Ectodermal cell (in vitro differentiated cells): ENCODE measurements around the gene ANKRD11.

Experiments
- H3K27ac ChIP-seq: 2 replicates; pipeline ENCODE4 v1.7.0; 2013; ENCODE audit warnings: mild to moderate bottlenecking, low read depth, low read length; ENCODE audit not compliant: insufficient read depth, poor library complexity, severe bottlenecking
- H3K27me3 ChIP-seq: 2 replicates; pipeline ENCODE4 v1.7.0; 2013; ENCODE audit warnings: mild to moderate bottlenecking, low read length; ENCODE audit not compliant: insufficient read depth, control insufficient read depth, poor library complexity, severe bottlenecking
- H3K36me3 ChIP-seq: one replicate; pipeline ENCODE4 v1.7.0; 2013; ENCODE audit warnings: low read length; ENCODE audit not compliant: control insufficient read depth, insufficient read depth
- H3K4me1 ChIP-seq: one replicate; pipeline ENCODE4 v1.7.0; 2013; ENCODE audit warnings: low read length; ENCODE audit not compliant: control insufficient read depth, insufficient read depth
- H3K4me3 ChIP-seq: 2 replicates; pipeline ENCODE4 v1.7.0; 2013; ENCODE audit warnings: low read depth, low read length, control low read depth; ENCODE audit not compliant: insufficient read depth
- H3K9me3 ChIP-seq: 2 replicates; pipeline ENCODE4 v1.7.0; 2013; ENCODE audit warnings: mild to moderate bottlenecking, low read length, moderate library complexity; ENCODE audit not compliant: control insufficient read depth
- WGBS, 2 experiments: methylation state at CpG; one replicate each; pipeline ENCODE4 v1.1.7; 2013; ENCODE audit warnings: missing lambda C conversion rate in 2 of 2; 5-methylcytosine and 5-hydroxymethylcytosine counted together

Gene ANKRD11

DNA sequence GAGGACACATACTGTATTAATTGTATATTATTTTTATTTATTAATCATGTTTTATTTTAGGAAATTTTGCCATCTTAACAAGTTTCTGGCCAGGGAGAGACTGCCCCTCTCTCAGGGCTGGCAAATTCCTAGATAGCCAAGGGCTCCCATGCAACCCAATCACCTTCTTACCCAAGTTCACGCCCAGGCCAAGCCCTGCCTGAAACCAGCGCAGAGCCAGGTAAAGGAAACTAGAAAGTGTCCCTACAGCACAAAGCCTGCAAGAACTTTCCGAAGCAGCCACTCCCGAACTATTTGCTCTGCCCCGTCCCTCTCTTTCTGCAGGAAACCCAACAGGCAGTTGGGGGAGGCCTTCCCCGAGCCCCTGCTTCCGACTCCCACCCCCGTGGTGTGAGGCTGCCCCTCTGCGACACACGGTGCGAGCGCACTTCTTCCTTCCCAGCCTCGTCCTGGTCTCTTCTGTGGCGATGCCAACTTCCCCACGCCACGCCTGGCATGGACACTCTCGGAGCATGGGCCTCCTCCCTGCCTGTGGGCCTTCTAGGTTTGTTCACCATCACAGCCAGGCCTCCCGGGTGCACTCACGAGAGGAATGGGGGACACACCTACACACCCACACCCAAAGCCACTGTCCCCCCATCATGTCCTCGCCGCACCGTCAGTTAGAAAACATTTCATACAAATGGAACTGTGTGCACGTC, 172.5 kb downstream of the ANKRD11 start:
- H3K36me3 ChIP-seq, result peaks cover 3% of the 10 kb centered on the region
- H3K4me3 ChIP-seq, result no peak overlapping the region
- no peaks in the 10 kb centered on the region for H3K9me3 ChIP-seq
- peaks cover 23% of the 10 kb centered on the region for H3K4me1 ChIP-seq
- no peaks in the 10 kb centered on the region for H3K27me3 ChIP-seq
- 92 to 95% methylated on average over 23 of the region's 23 CpGs for WGBS, 2 experiments
- H3K27ac ChIP-seq, result no peak overlapping the region

DNA sequence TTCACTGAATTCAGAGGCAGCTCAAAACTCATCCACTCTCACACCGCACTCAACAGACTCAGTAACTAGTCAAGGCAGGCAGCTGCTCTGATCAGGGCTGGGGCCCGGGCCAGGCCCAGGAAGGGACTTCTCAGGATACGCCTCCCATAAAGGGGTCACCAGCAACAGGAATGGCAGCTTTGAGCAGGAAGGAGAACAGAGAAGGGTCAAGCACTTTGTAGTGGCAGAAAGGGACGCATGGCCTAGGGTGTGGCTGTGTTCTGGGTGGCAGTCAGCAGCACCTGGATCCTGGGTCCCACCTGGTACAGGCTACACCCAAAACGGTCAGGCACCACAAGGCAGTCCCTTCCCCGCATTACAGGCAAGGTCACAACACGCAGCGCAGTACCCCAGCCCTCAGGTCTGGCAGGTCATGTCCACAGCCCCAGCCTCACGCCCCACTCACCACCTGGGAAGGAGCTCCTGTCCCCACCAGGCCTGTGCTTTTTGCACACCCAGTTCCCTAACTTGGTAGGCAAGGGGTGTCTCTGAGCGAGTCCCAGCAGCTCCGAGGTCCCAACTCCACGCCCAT, 173.2 kb downstream of the ANKRD11 start:
- 94 to 96% methylated on average over 12 of the region's 12 CpGs for WGBS, 2 experiments
- H3K36me3 ChIP-seq, result peaks cover 3% of the 10 kb centered on the region
- no peak overlapping the region for H3K27ac ChIP-seq
- H3K4me1 ChIP-seq, result peaks cover 17% of the 10 kb centered on the region
- no peak overlapping the region for H3K4me3 ChIP-seq
- no peaks in the 10 kb centered on the region for H3K27me3 ChIP-seq
- no peaks in the 10 kb centered on the region for H3K9me3 ChIP-seq

DNA sequence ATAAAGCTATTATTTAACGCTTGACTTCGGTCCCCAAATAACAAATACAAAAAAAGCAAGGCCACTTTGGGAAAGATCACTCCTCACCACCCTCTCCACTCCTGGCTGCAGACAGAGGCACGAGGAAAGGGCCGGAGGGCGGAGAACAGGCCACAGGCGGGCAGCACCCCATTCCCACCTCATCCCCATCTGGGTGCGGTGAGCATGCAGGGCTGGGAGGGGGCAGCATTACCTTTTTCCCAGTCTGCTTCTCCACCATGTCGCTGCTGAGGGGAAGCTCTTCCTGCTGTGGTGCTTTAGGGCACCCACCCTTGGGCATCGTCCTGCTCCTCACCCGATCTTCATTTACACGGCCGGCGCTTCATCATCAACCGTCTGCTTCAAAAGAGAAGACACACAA, 173.7 kb downstream of the ANKRD11 start:
- no peaks in the 10 kb centered on the region for H3K9me3 ChIP-seq
- WGBS, 2 experiments, result 92 to 93% methylated on average over 14 of the region's 14 CpGs
- H3K4me1 ChIP-seq, result peaks cover 13% of the 10 kb centered on the region
- H3K27ac ChIP-seq, result no peak overlapping the region
- no peaks in the 10 kb centered on the region for H3K27me3 ChIP-seq
- H3K4me3 ChIP-seq, result no peak overlapping the region
- peaks cover 3% of the 10 kb centered on the region for H3K36me3 ChIP-seq

DNA sequence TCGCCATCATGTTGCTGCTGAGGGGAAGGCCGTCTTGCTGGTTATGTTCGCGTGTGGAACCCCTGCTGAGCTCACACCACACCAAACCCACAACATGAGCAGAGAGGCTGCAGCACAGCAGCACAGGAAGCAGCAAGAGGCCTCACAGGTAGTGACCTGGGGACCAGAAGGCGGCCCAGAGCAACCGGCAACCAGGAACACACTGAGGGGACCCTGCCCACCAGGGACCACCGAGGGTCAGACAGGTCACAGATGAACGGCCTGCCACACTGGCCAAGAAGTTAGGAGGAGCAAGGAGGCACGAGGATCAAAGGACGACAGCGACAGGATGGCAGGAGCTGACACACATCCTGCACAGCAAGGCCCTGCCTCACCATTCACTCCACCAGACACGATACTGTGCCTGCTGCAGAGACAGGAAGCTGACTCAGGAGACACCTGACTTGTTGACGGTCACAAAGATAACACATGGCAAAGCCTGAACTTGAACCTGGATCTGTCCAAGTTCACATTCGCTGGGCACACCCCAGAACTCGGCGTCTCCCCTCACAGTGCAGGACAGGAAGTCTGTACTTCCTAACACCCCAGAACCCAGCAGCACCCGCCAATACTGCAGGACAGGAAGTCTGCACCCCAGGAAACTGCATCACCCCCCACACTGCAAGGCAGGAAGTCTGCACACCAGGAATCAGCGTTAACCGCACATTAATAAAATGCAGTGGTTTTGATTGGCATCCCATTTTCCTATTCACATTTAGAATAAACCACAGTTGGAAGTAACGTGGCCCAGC, 174.4 kb downstream of the ANKRD11 start:
- Histone ChIP-seq H3K4me1 (peaks cover 8% of the 10 kb centered on the region), H3K36me3 (peaks cover 7% of the 10 kb centered on the region), H3K9me3 (no peaks in the 10 kb centered on the region), H3K4me3 (no peak overlapping the region), H3K27me3 (no peaks in the 10 kb centered on the region), H3K27ac (no peak overlapping the region)
- 94% methylated on average over 20 of the region's 20 CpGs for WGBS, 2 experiments

DNA sequence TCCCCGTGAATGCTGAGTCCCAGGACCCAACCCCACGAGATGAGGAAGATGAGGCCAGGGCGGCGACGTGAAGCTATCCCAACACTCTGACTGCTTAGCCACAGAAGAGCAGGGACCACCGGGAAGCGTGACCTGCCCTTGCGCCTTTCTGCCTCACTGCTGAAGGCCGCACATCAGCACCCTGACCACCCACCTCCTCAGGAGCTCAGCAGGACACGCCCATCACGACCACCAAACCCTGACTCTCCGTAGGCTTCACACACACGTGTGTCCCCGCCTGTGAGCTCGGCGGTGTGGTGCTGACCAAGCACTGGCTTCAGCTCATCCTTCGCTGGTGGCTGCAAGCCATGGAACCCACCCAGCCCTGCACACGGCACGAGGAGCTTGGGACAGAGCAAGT, 175.1 kb downstream of the ANKRD11 start:
- Histone ChIP-seq H3K36me3 (peaks cover 7% of the 10 kb centered on the region), H3K9me3 (no peaks in the 10 kb centered on the region), H3K27me3 (no peaks in the 10 kb centered on the region), H3K4me1 (peaks cover under 1% of the 10 kb centered on the region), H3K27ac (no peak overlapping the region), H3K4me3 (no peak overlapping the region)
- 94 to 95% methylated on average over 19 of the region's 19 CpGs for WGBS, 2 experiments

DNA sequence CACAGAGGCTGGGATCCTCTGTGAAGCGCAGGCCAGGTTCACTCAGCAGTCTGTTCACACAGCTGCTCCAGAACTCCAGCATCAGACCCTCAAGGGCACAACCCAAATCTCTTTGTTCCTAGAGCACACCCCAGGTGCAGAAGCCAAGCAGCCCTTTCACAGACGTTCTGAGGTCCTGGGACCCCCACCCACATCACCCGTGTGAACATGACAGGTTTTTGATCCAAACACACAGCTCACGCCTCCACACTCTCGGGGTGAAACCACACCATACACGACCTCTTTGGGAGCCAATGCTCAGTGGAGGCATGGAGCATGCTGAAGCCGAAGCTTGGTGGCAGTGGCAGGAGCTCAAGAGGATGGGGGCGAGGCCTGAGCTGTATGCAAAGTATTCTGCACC, 175.5 kb downstream of the ANKRD11 start:
- Histone ChIP-seq H3K36me3 (peaks cover 7% of the 10 kb centered on the region), H3K9me3 (no peaks in the 10 kb centered on the region)
- WGBS, 2 experiments, result 93% methylated on average over 8 of the region's 8 CpGs

DNA sequence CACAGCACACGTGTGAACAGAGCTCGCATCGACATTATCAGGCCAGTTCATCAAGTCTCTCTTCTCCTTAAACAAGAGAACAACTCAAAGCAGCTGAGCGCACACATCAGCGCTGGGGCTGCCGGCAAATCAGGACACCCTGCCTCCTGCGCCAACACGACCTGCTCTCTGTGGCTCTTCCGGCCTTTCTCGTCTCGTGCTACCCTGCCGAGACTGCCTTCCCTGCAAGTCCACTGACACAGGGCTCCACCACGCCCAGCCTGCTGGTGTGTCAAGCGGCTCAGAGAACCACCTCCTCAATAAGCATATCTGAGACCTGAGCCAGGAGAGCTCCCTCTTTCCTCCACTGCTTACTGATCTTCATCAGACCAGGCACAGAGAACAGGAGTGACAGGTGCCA, 176.0 kb downstream of the ANKRD11 start:
- Histone ChIP-seq H3K4me3 (no peak overlapping the region), H3K27ac (no peak overlapping the region), H3K36me3 (peaks cover 7% of the 10 kb centered on the region), H3K4me1 (no peaks in the 10 kb centered on the region), H3K27me3 (no peaks in the 10 kb centered on the region), H3K9me3 (no peaks in the 10 kb centered on the region)
- WGBS, 2 experiments, result 86 to 87% methylated on average over 14 of the region's 14 CpGs

More for the DNA sequence above, 175.5 kb downstream of the ANKRD11 start:
- Histone ChIP-seq H3K27me3 (no peaks in the 10 kb centered on the region), H3K27ac (no peak overlapping the region), H3K4me1 (no peaks in the 10 kb centered on the region), H3K4me3 (no peak overlapping the region)

DNA sequence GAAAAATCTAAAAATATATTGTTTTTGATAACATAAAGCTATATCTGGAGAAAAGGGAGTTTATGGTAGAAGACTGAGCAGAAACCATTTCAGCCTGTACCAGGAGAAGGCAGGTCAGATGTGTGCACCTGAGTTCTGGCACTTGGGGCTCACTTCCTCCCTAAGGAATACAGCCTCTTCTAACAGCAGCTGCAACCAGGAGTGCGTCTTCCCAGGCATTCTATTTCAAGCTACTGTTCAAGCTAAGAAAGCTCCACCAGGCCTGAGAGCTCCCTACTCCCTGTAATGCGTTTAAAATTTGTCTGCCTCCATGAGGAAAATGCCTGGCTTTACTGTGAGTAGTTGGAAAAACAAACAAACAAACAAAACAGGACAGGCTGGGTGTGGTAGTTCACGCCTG, 176.8 kb downstream of the ANKRD11 start:
- 88 to 97% methylated on average over 3 of the region's 3 CpGs for WGBS, 2 experiments
- peaks cover 7% of the 10 kb centered on the region for H3K36me3 ChIP-seq
- H3K27ac ChIP-seq, result no peak overlapping the region
- no peaks in the 10 kb centered on the region for H3K27me3 ChIP-seq
- no peak overlapping the region for H3K4me3 ChIP-seq
- no peaks in the 10 kb centered on the region for H3K9me3 ChIP-seq
- no peaks in the 10 kb centered on the region for H3K4me1 ChIP-seq

DNA sequence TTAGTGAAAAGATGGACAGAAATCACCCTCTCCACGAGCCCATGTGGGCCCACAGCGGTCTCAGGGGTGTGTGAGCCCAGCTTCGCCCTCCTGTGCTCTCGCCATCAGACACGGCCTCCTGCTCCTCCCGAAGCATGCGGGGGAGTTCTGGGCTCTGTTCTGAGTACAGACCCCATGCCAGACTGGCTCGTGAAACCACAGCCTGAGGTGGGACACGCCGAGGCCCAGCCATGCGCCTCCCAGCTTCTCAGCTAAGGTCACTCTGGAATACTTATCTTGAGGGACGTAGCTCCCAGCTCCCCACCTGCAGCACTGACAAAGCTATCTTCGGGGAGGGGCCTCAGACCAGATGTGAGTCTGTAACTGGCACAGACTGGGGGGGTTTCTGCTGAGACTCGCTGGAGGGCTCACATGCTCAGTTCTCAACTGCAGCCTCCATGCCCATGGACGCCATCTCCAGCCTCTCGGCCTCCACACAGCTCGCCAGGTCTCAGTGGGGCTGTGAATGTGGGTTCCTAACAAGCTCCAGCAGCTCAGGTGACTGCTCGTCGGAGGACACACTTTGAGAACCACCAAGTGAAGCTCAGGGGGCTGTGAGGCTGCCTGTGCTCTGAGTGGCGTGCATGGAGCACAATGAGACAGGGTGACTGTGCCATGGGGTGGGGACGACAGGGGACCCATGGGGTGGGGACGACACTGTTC, 177.6 kb downstream of the ANKRD11 start:
- no peak overlapping the region for H3K27ac ChIP-seq
- H3K4me1 ChIP-seq, result no peaks in the 10 kb centered on the region
- no peaks in the 10 kb centered on the region for H3K9me3 ChIP-seq
- no peak overlapping the region for H3K4me3 ChIP-seq
- WGBS, 2 experiments, result 96% methylated on average over 22 of the region's 22 CpGs
- peaks cover 7% of the 10 kb centered on the region for H3K36me3 ChIP-seq
- H3K27me3 ChIP-seq, result no peaks in the 10 kb centered on the region

DNA sequence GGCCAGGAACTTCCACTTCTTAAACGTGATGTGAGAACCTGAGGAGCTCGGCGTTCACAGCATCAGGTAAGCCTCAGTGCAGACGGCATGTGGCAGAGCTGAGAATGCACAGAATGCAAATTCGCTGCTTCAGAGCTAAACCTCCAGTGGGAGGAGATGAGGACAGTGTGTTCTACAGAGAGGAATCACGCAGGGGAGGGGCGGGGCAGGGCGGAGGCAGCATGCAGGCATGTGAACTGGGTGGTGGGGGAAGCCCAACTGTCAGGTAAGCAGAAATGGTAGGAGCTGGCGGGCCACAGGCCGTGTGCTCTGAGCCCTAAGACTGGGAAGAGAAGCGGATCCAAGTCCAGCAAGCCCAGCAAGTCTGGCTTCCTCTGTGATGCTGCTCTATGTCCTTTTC, 178.2 kb downstream of the ANKRD11 start:
- Histone ChIP-seq H3K27ac (no peak overlapping the region), H3K4me1 (no peaks in the 10 kb centered on the region), H3K9me3 (no peaks in the 10 kb centered on the region), H3K36me3 (peaks cover 7% of the 10 kb centered on the region), H3K4me3 (no peak overlapping the region), H3K27me3 (no peaks in the 10 kb centered on the region)
- 89 to 90% methylated on average over 11 of the region's 11 CpGs for WGBS, 2 experiments
